Stimulated activated CD8-positive, alpha-beta memory T cell treated with anti-CD3 and anti-CD28 coated beads, Interleukin-4, amount 100 ng/mL, for 24 hours (primary cell): ENCODE measurements around the gene TRABD2B.
"Not testable (repeated sequence)": the region's sequence is repeated elsewhere in the genome, so short reads cannot be mapped to it uniquely, and the experiment has no call there.

Source experiments
- DNase-seq: peaks from one replicate; pipeline ENCODE4 v3.0.0-alpha.2; 2020; ENCODE audit warnings: low read depth

TRABD2B gene

DNA sequence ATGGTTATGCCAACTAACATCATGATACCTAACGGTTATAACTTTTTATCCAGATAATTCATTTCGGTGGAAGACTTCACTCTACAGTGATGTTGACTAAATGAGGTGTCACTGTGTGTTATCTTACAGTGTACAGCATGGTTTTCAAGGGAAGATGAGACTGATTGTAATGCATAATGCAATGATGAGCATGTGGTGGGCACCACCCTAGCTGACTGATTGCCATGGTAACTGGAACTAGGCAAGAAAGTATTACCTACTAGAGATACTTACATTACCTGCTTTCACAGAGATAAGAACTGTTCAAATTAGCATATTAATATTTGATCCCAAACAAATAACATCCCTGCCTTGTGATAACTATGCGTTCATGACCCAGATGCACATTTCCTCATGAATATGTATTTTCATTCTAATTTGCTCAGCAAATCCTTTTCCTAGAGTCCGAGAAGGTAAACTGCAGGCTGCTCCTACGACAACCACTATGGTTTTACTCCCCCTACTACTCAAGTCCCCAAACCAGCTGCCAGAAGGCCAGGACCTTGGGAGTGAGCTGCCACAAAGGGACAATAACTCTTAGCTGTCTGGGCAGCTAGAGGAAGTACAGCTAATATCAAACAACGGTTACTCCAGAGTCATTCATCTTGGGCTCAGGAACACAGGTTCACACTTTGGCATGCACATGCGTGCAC lies 29.2 kb downstream of the TRABD2B start:
- DNase-seq: no peak

DNA sequence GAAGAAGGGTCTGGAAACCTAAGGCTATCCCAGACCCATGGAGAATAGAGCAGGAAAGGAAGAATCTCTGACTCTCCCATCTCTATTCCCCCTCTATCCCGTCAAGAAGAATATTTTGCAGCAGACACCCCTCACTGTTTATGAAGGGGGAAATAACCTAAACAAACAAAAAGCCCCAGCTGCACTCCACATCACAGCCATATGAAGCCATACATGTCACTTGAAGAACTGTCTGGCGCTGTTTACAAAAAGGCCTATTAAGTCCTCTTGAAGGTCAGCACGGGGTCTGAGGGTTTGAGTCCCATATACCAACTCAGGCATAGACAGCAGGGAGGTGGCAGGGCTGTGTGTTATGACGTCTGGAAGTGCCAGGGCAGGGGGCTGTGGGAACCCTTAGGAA lies 31.4 kb downstream of the TRABD2B start:
- no peak for DNase-seq

DNA sequence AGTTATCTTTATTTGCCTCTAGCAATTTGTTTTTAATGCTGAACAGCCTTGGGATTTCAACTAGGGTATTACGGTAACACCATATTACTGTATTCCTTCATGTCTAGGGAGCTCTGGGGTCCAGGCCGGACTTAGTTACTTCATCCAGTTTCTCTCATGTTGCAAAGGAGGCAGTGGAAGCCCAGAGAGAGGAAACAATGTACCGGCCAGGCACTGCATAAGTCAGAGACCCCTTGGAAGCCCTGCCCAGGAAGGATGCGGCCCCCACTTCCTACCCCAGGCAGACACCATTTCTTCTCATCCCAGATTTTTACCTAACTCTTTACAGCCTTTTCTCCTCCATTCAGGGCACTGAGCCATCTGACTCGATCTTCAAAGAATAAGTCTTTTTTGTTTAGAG lies 32.5 kb downstream of the TRABD2B start:
- DNase-seq: no peak

DNA sequence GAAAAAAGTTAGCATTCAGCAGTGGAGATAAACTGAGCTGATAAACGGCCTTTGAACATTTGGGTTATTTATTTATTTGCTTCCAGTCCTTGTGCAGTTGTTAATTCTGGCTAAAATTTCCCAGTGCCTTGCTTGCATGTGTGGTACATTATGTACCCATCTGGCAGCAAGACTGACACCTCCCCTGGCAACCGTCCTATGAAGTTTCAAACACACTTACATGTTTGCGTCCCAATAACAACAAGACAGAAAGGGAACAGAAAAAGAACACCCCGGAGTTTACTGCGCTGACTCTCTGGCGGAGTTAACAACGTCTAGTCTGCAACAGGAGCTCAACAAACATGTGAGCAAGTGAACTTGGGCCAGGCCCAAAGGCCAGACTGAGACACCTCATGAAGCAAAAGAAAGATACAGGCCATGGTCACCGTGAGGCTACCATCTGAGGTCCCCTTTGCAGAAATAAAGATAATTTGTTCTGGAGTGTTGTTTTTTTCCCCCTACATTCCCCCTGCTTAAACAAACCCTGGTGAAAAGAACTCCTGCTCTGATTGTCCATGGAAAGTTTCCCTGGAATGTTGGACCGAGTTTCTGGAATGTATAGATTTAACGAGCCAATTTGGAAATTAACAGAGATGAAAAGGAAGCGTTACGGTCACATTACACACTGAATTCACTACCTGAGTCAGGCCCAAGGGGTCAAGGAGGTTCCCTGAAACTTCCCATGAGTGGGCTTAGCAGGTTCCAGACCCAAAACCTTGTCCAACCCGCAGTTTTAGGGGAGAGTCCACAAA lies 33.4 kb downstream of the TRABD2B start:
- no peak for DNase-seq

DNA sequence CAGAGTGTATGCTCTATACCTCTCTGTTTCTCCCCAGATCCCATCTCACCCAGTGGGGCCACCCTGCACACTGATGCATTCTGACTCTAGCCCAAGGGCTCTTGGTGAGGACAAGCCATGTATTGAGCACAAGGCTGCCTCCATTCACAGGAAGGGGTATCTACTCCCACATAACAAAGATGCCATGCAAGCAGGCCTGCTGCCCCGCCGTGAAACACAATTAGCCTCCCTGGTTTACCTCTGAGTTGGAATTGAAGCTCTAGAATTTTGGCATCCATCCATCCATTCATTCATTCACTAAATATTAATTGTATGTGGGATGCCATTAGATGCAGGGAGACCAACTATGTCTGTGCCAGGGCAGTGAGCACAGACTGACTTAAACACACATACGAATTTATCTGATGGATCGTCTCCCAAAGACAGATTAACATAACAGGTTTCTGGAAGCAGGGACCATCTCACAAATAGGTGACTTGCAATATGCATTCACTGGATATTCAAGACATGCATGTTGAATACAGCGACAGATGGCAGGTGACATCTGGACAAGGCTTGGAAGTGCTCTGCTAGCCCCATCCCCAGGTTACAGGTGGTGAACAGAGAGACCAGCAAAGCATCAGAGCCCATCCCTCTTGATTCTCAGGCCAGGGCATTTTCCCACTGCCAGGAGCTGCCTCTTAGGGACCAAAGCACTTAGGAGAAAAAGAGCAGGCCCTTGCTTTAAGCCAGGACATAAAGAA lies 34.3 kb downstream of the TRABD2B start:
- DNase-seq: no peak

DNA sequence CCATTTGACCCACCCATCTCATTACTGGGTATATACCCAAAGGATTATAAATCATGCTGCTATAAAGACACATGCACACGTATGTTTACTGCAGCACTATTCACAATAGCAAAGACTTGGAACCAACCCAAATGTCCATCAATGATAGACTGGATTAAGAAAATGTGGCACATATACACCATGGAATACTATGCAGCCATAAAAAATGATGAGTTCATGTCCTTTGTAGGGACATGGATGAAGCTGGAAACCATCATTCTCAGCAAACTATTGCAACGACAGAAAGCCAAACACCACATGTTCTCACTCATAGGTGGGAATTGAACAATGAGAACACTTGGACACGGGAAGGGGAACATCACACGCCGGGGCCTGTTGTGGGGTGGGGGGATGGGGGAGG lies 35.4 kb downstream of the TRABD2B start:
- not testable (repeated sequence) for DNase-seq

DNA sequence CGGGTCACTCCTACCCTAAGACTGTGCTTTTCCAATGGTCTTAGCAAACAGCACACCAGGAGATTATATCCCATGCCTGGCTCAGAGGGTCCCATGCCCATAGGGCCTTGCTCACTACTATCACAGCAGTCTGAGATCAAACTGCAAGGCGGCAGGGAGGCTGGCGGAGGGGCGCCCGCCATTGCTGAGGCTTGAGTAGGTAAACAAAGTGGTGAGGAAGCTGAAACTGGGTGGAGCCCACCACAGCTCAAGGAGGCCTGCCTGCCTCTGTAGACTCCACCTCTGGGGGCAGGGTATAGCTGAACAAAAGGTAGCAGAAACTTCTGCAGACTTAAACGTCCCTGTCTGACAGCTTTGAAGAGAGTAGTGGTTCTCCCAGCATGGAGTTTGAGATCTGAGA lies 40.7 kb downstream of the TRABD2B start:
- not testable (repeated sequence) for DNase-seq

DNA sequence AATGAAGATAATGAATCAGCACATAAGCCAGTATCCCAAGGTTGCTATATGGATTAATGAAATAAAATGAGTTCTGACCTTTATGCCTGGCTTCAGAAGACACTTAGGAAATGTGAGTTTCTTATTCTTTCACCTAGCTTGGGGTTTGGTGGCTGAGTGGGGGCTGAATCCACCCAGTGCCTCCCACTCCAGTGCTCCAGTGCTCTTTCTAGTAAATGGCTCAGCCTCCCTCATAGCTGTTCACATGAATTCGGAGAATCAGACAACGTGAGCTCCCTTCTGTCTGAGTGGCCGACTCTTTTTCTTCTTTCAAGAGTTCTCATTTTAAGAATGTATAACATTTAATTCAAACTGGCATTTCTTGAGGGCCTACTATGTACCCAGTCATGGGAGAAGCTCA lies 43.5 kb downstream of the TRABD2B start:
- no peak for DNase-seq

DNA sequence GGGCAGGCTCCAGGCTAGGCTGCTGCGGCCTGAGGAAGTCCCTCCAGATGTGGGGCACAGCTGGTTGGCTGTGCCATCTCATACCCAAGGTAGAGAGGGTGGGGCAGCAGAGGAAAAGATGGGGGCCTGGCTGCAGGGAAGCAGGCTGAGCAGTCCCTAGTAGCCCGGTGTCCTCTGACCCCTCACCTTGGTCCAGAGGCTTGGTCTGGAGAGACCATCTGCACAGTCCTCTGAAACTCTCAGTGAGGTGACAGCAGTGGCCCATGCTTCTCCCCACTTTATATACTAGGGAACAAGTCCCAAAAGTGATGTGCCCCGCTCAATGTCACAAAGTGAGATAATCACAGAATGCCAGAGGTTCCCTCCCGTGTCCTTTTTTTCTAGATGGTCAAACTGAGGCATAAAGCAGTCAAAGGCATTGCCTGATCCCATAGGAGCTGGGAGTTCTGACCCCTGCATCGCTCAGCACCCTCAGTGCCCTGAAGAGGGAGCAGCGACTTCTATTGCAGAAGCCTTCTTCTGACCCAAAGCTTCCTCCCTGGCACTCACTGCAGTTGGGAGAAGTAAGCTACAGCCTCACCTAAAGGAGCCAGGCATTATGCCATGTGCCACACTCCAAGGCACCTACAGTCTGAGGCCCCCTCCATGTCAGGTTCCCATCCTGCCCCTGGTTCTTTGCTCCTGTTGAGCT lies 45.5 kb downstream of the TRABD2B start:
- no peak for DNase-seq

DNA sequence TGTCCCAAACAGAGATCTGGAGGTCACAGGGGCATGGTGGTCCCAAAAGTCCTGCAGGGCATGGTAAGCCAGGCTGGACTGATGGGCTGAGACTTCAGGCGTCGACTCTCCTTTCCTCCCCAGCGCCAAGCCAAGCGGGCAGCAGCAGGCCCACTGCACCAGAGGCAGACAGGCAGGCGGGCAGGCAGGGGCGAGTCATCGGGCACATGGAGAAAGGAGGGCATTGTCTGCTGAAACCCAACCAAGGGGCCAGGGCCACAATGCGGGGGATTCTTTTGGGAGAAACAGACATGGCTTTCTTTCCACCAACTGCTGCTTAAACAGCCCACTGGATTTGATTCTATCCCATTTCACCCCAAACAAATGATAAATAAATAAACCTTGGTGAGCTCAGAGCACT lies 46.2 kb downstream of the TRABD2B start:
- no peak for DNase-seq

DNA sequence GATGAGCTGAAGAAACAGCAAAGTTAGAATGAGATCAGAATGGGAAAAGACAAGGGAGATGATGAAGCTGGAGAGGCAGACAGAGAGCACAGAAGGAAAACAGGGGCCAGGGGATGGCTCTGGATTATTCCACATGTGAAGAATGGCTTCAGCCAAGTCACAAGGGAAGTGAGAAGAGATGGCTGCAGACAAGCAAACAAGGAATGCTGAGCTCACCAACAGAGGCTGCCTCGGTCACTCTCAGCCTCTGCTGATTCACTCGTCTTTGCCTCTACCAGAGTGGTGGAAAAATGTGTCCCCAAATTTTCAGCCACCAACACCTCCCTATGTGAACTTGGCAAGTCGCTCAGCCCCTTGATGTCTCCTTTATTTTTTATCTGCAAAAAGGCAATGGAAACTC lies 46.7 kb downstream of the TRABD2B start:
- no peak for DNase-seq

DNA sequence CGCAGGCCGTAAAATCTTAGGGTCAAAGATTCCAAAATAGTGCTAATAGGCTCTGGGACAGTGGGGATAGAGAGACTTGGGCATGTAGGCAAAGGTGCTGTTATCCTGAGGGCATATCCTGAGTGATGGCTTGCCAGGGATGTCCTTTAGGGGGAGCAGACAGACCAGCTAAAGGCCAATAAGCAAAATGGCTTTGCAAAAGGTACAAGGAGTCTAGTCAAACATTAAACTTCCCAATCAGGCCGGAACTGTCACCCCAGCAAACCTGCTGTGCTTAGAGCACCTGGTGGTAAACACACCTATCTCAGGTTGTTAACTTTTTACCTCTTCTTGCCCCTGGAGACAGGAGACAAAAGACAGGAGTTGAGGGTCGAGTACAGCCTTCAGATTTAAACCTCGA lies 49.1 kb downstream of the TRABD2B start:
- no peak for DNase-seq

DNA sequence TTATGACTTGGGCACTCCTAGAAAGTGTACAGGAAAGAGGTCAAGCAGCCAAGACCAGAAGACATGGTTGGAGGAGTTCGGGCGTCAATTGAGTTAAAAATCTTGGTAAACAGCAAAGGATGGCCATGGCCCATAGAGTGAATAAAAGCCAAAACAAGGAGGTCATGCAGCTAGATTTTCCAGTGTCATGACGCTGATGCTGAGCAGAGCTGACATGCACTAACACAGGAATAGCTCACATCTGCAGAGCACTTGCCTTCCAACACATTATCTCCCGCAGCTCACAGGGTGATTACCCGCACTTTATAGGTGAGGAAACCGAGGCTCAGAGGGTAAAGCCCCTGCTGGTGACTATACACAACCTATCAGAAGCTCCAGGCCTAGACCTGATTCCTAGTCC lies 49.7 kb downstream of the TRABD2B start:
- DNase-seq: no peak

DNA sequence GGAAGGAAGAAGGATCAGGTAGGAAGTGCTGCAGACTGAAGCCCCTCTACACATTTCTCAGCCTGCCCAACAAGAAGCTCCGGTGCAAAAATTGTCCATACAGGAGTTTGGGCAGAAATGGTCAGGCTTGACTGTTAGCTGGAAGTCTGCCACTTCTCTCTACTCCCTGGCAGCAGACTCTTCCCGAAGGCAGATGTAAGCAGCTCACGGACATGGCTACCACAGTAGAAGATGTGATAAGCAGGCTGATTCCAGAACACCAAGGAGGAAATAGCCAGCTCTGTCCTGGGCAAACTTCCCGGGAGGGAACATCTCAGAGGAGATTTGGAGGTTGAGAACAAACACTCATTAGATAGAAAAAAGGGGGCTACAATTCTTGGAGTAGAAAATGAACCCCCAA lies 52.6 kb downstream of the TRABD2B start:
- no peak for DNase-seq

DNA sequence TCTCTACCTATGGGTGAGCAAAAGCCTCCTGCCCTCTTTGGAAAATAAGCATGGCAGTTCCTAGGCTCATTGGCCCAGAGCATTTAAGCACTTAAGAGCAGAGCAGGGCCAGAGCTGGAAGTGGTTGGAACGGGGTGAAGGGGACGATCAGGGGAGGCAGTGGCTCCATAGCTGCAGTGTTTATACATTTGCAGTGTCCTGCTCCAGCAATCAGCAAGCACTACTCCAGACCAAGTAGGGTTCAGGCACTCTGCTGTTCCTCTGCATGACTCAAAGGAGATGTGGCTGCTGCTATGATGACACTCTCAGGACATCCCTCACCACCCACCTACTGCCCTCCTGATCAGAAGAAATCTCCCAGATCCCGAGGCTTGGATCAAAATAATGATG lies 55.0 kb downstream of the TRABD2B start:
- no peak for DNase-seq

DNA sequence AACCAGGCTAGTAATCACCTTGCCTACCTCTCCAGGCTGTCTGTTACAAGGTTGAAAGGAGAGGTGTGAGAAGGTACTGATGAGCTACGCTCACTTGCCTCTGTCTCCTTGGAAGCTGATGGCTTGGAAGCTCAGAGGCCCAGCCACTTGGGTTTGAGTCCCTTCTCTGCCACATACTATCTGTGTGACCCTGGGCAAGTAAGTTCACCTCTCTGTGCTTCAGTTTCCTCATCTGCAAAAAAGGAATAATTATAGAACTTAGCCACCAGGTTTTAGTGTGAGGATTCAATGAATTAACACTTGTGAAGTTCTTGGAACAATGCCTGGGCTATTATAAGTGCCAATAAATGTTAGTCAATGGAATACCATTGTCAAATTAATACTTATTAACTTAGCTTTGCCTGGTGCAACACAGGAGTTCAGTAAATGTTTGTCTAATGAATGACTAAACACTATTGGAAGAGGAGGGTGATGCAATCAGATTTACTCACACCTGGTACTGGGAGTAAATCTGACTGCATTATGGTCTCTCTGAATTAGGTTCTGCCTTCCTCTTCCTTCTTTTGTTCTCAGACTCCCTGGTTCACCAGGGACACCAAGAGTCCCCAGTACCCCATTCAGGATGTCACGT lies 55.5 kb downstream of the TRABD2B start:
- DNase-seq: no peak

DNA sequence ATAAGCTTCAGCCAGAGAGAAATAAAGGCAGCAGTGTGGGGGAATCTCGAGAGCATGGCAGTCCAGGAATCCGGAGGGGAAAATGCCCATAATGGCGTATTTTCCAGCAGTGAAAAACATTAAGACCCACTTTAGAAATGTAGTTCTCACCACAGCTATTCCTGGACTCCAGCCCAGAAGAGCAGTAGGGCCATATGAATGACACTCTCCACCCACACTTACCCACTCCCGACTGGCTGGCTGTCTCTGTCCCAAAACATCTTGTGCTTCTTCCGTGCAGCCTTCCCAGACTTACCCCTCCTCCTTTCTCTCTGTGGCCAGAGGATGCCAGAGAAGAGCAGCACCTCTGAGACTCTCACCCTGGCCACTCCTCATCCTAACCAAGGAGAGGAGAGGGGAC lies 56.4 kb downstream of the TRABD2B start:
- no peak for DNase-seq

DNA sequence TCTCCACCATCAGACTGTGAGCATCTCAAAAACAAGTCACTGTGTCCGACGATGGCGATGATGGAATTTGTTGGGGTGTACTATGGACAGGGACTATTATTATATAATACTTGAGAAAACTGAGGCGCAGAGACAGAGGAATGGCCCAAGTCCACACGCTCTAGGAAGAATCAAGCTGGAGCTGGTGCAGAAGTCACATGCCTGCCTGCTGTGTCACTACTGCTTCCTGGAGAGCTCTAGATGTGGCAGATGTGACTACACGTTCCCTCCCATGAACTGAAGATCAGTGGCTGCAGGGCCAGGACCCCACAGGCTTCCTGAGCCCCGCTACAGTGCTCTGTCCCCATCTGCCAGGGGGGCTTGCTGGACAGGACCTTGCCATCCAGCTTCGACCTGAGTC lies 56.9 kb downstream of the TRABD2B start:
- DNase-seq: no peak

DNA sequence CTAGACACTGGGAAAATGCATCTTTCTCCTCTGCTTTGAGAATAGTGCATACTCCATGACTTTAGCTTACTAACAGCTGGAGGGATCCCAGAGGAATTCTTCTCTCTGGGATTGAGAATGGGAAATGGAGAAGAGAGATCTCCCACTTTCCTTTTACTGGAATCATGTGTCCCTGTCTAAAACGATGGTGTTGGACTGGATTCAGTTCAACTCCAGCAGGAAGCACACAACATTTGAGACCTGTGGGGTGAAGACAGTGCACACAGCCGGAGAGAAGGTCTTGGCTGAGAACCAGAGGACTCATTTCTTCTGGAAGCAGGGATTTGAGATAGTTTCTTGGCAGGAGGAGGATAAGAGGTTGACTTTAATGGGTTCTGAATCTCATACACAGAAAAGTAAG lies 58.7 kb downstream of the TRABD2B start:
- no peak for DNase-seq

DNA sequence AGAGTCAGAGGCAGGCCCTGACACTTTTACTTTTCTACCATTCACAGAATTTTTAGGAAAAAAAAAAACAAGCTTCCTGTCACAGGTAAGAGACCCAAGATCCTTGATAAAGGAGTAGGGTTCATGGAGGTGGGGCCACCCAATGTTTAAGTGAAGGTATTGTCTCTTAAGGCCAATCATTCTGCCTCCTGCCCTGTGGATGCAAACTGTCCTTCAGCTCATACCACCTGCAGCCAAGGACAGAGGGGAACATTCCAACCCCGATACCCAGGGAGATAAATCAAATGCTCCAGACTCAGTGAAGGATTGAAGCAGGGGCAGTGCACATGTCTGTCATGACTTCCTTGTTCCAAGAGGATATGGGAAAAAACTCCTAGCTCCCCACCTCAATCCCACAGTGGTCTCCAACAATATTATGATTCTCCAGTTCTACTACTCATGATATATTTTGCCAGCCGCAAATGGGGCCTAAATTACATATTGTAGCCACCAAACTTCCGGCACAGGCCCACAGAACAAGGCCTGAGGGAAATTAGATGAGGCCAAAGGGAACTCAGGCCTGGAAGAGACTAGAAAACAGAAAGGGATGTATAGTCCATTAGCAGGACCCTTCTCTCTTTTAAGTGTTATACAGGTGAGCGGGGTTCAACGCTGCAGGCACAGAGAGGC lies 59.5 kb downstream of the TRABD2B start:
- DNase-seq: no peak

DNA sequence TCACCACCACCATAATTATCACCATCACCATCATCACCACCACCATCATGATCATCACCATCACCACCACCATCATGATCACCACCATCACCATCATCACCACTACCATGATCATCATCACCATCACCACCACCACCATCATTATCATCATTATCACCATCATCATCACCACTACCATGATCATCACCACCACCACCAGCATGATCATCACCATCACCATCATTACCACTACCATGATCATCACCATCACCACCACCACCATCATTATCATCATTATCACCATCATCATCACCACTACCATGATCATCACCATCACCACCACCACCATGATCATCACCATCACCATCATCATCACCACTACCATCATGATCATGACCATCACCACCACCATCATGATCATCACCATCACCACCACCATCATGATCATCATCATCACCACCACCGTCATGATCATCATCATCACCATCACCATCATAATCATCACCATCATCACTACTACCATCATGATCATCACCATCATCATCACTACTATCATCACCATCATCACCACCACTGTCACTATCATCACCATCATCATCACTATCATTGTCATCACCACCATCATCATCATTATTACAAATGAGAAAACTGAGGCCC lies 60.2 kb downstream of the TRABD2B start:
- DNase-seq: no peak
